Measurements from ENCODE around the gene APH1A.
A peak's percentile ranks its signal among the peaks of the same experiment; 100 is the strongest.

Gene APH1A

DNA sequence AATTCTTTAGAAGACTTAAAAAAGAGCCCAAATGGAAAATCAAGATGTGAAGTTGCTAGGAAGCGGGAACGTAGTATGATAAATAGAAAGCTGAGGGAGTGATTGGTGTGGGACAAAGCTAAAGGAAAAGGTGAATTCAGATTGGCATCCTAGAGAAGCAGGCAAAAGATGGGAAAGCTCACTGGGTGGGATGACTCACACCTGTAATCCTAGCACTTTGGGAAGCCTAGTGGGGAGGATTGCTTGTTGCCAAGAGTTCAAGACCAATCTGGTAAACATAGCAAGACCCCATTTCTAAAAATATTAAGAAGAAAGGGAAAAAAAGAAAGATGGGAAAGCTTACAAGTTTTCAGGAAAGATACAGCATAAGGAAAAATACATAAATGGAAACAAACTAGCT, 26.7 kb upstream of the APH1A start:
- TF ChIP-seq, protein P1, sequence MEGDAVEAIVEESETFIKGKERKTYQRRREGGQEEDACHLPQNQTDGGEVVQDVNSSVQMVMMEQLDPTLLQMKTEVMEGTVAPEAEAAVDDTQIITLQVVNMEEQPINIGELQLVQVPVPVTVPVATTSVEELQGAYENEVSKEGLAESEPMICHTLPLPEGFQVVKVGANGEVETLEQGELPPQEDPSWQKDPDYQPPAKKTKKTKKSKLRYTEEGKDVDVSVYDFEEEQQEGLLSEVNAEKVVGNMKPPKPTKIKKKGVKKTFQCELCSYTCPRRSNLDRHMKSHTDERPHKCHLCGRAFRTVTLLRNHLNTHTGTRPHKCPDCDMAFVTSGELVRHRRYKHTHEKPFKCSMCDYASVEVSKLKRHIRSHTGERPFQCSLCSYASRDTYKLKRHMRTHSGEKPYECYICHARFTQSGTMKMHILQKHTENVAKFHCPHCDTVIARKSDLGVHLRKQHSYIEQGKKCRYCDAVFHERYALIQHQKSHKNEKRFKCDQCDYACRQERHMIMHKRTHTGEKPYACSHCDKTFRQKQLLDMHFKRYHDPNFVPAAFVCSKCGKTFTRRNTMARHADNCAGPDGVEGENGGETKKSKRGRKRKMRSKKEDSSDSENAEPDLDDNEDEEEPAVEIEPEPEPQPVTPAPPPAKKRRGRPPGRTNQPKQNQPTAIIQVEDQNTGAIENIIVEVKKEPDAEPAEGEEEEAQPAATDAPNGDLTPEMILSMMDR (IDR thresholded peaks at IDR 0.05; ENCODE audit: low read depth, low read length, missing control alignments), result no peak
- H3K4me3 ChIP-seq (ENCODE audit: low read depth, low read length), result no peak overlapping the region
- no peak for DNase-seq (ENCODE audit: low read depth)

GRCh38 chr1:150293433-150294253, 24.8 kb upstream of the APH1A start, which contains the start of gene MRPS21:
Gene MRPS21, plus strand, starts transcription at chr1:150293861. Its CDS starts 506 bp downstream, at chr1:150294367.
- TF ChIP-seq, protein P1 (IDR thresholded peaks at IDR 0.05; ENCODE audit: low read depth, low read length, missing control alignments), result no peak
- H3K4me3 ChIP-seq (ENCODE audit: low read depth, low read length), result peak within 1 kb of the TSS; percentile 89
- peak; percentile 79 for DNase-seq (ENCODE audit: low read depth)

DNA sequence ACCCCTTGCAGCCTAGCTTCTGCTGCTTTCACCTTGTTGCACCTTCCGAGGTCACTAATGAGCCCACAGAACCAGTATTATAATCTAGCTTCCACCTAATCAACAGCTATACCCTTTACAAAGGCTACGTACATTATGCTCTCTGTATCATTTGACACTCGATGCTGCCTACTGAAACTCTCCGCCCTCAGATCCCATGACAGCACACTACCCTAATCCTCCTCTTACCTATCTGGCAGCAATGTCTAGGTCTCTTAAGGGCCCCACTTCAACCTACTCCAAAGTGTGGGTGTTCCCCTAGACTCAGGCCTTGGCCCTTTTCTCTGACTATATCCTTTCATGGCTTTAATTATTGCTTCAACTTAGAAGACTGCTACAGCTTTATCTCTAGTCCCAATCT, 20.0 kb upstream of the APH1A start:
- TF ChIP-seq, protein P1 (IDR thresholded peaks at IDR 0.05; ENCODE audit: low read depth, low read length, missing control alignments), result no peak
- no peak overlapping the region for H3K4me3 ChIP-seq (ENCODE audit: low read depth, low read length)
- no peak for DNase-seq (ENCODE audit: low read depth)

DNA sequence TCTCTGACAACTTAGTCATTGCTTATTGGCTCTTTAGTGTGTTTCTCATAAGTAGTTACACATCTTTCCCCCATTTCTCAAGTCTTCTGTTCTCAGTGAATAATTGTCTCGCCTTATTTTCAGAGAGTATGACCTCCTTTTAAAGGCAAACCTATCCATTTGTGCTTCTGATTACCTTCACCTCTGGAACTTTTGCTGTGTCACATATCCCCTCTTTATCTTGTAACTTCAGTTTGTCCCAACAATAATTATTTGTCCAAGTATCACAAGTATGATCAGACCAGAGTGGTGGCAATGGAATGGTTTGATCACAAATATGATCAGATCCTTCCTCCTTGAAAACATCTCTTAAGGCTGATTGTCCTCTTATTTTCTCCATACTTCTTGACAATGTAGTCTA, 19.6 kb upstream of the APH1A start:
- TF ChIP-seq, protein P1 (IDR thresholded peaks at IDR 0.05; ENCODE audit: low read depth, low read length, missing control alignments), result no peak
- no peak overlapping the region for H3K4me3 ChIP-seq (ENCODE audit: low read depth, low read length)
- no peak for DNase-seq (ENCODE audit: low read depth)

GRCh38 chr1:150283260-150283659, 14.4 kb upstream of the APH1A start:
- no peak for DNase-seq (ENCODE audit: low read depth)
- no peak overlapping the region for H3K4me3 ChIP-seq (ENCODE audit: low read depth, low read length)
- TF ChIP-seq, protein P1 (IDR thresholded peaks at IDR 0.05; ENCODE audit: low read depth, low read length, missing control alignments), result no peak

DNA sequence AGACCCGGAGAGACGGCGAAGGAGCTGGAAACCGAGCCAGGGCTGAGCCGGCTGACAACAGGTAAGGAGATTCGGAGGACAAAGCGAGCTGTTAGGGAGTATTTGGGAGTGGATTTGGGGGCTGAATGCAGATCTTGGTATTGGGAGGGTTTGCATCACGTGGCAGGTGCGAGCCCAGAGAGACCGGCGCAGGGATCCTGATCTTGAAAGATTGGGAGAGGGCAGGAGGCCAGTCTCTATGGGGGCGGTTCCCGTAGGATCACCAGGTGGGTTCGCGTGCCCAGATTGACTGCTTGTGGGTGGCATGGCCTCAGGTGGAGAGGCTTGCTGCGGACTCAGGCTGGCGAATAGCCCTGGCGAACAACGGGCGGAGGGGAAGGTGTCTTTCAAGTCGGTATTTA, 13.7 kb upstream of the APH1A start:
- no peak overlapping the region for H3K4me3 ChIP-seq (ENCODE audit: low read depth, low read length)
- TF ChIP-seq, protein P1 (IDR thresholded peaks at IDR 0.05; ENCODE audit: low read depth, low read length, missing control alignments), result no peak
- DNase-seq (ENCODE audit: low read depth), result no peak

Data from GM12864 (cell line).